HCT116 (cell line): ENCODE measurements around the gene MGAT4A. TPM values are rescaled to one million over a fixed set of nuclear protein-coding genes. Genes with fewer than 3 reads are reported as not detected.

ENCODE experiments used
- ATAC-seq: fragments of 200-7000 bp; cut with Tn5 transposase; 2 replicates; pipeline ENCODE4 v1.9.1; 2020; ENCODE audit warnings: mild to moderate bottlenecking, moderate library complexity
- BruUV-seq: library from RNA; stranded (reverse); fragments of 400-500 nt; replicated peaks from 2 replicates; lab custom pipeline; 2021; lab: Mats Ljungman, UMichigan
- CTCF ChIA-PET: fragments of 300-600 bp; sonication (Branson Sonifier 250); formaldehyde crosslinking; loops from one replicate; lab custom pipeline; 2021; ENCODE audit warnings: antibody characterized with exemption; lab: Charles Lee
- POLR2A ChIA-PET: fragments of 300-600, 350-600 bp; sonication (Branson Sonifier 250); formaldehyde crosslinking; loops from one replicate; lab custom pipeline; 2021; ENCODE audit warnings: antibody characterized with exemption; lab: Charles Lee
- RAD21 ChIA-PET, 2 experiments: fragments of 300-600 bp; sonication (Branson Sonifier 250); formaldehyde crosslinking; loops; one replicate each; lab custom pipeline; 2023; ENCODE audit warnings: low total read pairs in 2 of 2; ENCODE audit not compliant: uncharacterized antibody in 2 of 2, unreplicated experiment in 2 of 2, low non-redundant PET in 1 of 2; lab: Charles Lee
- DNase-seq: peaks from one replicate; pipeline ENCODE4 v3.0.0-alpha.2; 2010; ENCODE audit warnings: low read depth, low spot score
- H2AFZ ChIP-seq: fragments of 200-600 bp; shearing (Covaris generic), sonication (generic); 2 replicates; pipeline ENCODE4 v1.6.1; 2017; ENCODE audit warnings: low read depth, mixed run types, mixed read lengths, antibody characterized with exemption, low read length; ENCODE audit not compliant: poor library complexity, severe bottlenecking
- H3K27ac ChIP-seq: 2 replicates; pipeline ENCODE4 v1.5.1; 2012; ENCODE audit warnings: low read depth, low read length
- H3K27me3 ChIP-seq: fragments of 200-600 bp; sonication (generic); 2 replicates; pipeline ENCODE4 v1.6.1; 2016; ENCODE audit warnings: mixed run types, low read length, mixed read lengths; ENCODE audit not compliant: insufficient read depth
- H3K36me3 ChIP-seq, 2 experiments: fragments of 200-500 bp in 1 of 2; fragments of 200-600 bp in 1 of 2; sonication (Bioruptor generic) in 1 of 2; sonication (generic) in 1 of 2; 2 replicates each; pipeline versions ENCODE4 v1.5.1 to v1.6.1; 2014 to 2016; ENCODE audit warnings: low read length in 2 of 2, inconsistent platforms in 1 of 2, mixed read lengths in 1 of 2, mixed run types in 1 of 2; ENCODE audit not compliant: insufficient read depth in 2 of 2, control insufficient read depth in 1 of 2
- H3K4me1 ChIP-seq, 2 experiments: fragments of 200-600 bp in 1 of 2; sonication (generic) in 1 of 2; 2 replicates each; pipeline versions ENCODE4 v1.5.1 to v1.6.1; 2012 to 2017; ENCODE audit warnings: low read length in 2 of 2, inconsistent platforms in 1 of 2, mild to moderate bottlenecking in 1 of 2, mixed read lengths in 1 of 2, mixed run types in 1 of 2, moderate library complexity in 1 of 2; ENCODE audit not compliant: insufficient read depth in 2 of 2, control insufficient read depth in 1 of 2
- H3K4me2 ChIP-seq: fragments of 200-600 bp; sonication (generic); 2 replicates; pipeline ENCODE4 v1.6.1; 2017; ENCODE audit warnings: mixed run types, low read length, mixed read lengths
- H3K4me3 ChIP-seq, 2 experiments: fragments of 200-600 bp in 1 of 2; sonication (generic) in 1 of 2; replicated peaks in 1 of 2; 2 replicates each; pipeline ENCODE4 v1.5.1; 2011 to 2016; ENCODE audit warnings: low read length in 2 of 2, control low read depth in 1 of 2, low read depth in 1 of 2, mild to moderate bottlenecking in 1 of 2, mixed read lengths in 1 of 2, mixed run types in 1 of 2
- H3K79me2 ChIP-seq: fragments of 200-600 bp; sonication (generic); 2 replicates; pipeline ENCODE4 v1.6.1; 2017; ENCODE audit warnings: mild to moderate bottlenecking, mixed run types, low read length, moderate library complexity, mixed read lengths; ENCODE audit not compliant: insufficient read depth
- H3K9ac ChIP-seq: fragments of 200-600 bp; sonication (generic); 2 replicates; pipeline ENCODE4 v1.6.1; 2016; ENCODE audit warnings: low read length, mixed read lengths
- H3K9me2 ChIP-seq: fragments of 200-600 bp; sonication (generic), shearing (Covaris generic); 2 replicates; pipeline ENCODE4 v1.6.1; 2017; ENCODE audit warnings: mixed run types, mild to moderate bottlenecking, moderate library complexity; ENCODE audit not compliant: insufficient read depth
- H3K9me3 ChIP-seq, 2 experiments: fragments of 200-500 bp in 1 of 2; fragments of 200-600 bp in 1 of 2; sonication (Bioruptor generic) in 1 of 2; sonication (generic) in 1 of 2; 2 replicates each; pipeline ENCODE4 v1.6.1; 2014 to 2017; ENCODE audit warnings: low read length in 2 of 2, mixed read lengths in 2 of 2, inconsistent platforms in 1 of 2, low read depth in 1 of 2, mild to moderate bottlenecking in 1 of 2, mixed run types in 1 of 2, moderate library complexity in 1 of 2; ENCODE audit not compliant: control insufficient read depth in 1 of 2, insufficient read depth in 1 of 2
- H4K20me1 ChIP-seq: fragments of 200-600 bp; sonication (generic), shearing (Covaris generic); 2 replicates; pipeline ENCODE4 v1.6.1; 2017; ENCODE audit warnings: mixed run types, mild to moderate bottlenecking, moderate library complexity; ENCODE audit not compliant: insufficient read depth
- ATF3 ChIP-seq: IDR thresholded peaks from 2 replicates; pipeline ENCODE4 v1.6.1; 2012
- EGR1 ChIP-seq: IDR thresholded peaks from 2 replicates; pipeline ENCODE4 v1.6.1; 2012; ENCODE audit warnings: low read depth
- REST ChIP-seq: IDR thresholded peaks from 2 replicates; pipeline ENCODE4 v1.6.1; 2012; ENCODE audit warnings: low read depth
- YY1 ChIP-seq: IDR thresholded peaks from 2 replicates; pipeline ENCODE4 v1.6.1; 2011; ENCODE audit warnings: low read length, low read depth, moderate library complexity, mild to moderate bottlenecking; ENCODE audit not compliant: insufficient replicate concordance; ENCODE audit errors: extremely low read depth
- intact Hi-C: fragments of 100-400 bp; cut with micrococcal nuclease; formaldehyde crosslinking; loops from 2 replicates; pipeline ENCODE4 v1.10.0; 2022
- total RNA-seq: library from RNA; stranded (reverse); gene quantifications from one replicate; pipeline ENCODE4 v1.2.1, GENCODE V29; 2021; ENCODE audit not compliant: unreplicated experiment

MGAT4A gene
- total RNA-seq, 1 experiment from 2014 or later = 10.2 TPM

GRCh38 chr2:98588880-98589431 lies 142.0 kb downstream of the MGAT4A start (continued):
- no peak for TF ChIP-seq REST

- POLR2A ChIA-PET = no interaction called here
- H3K79me2 ChIP-seq = no peaks in the 10 kb centered on the region
- intact Hi-C loops = no loop called here
- CTCF ChIA-PET = interaction anchor here (1.0 kb wide), 1 partner anchor 9 kb away, joined by 3 read pairs; no protein-coding TSS in a partner anchor
- no peak overlapping the region for H3K4me3 ChIP-seq
- DNase-seq (no peak), ATAC-seq (no peak)
- H3K27me3 ChIP-seq = no peaks in the 10 kb centered on the region
- H3K27ac ChIP-seq = no peak overlapping the region
- H2AFZ ChIP-seq = no peak overlapping the region
- no peaks in the 10 kb centered on the region for H4K20me1 ChIP-seq
- no peaks in the 10 kb centered on the region for H3K36me3 ChIP-seq
- no peaks in the 10 kb centered on the region for H3K9me2 ChIP-seq
- H3K9me3 ChIP-seq = no peaks in the 10 kb centered on the region
- no peak overlapping the region for H3K4me2 ChIP-seq
- RAD21 ChIA-PET = no interaction called here
- no TSS peak for BruUV-seq
- H3K4me1 ChIP-seq = no peaks in the 10 kb centered on the region
- no peak for TF ChIP-seq YY1
- no peak for TF ChIP-seq ATF3
- no peak for TF ChIP-seq EGR1
- no peak overlapping the region for H3K9ac ChIP-seq
These were observed 144.3 kb downstream of the MGAT4A start for GRCh38 chr2:98586551-98587140.
